GM23248 (cell line): ENCODE data around the gene MFAP4.

Experiments used
- EZH2 ChIP-seq: fragments of 200-600 bp; sonication (generic); IDR thresholded peaks from 2 replicates; pipeline ENCODE4 v1.6.1; 2018; ENCODE audit warnings: antibody characterized with exemption, mild to moderate bottlenecking; ENCODE audit not compliant: insufficient read depth, poor library complexity, severe bottlenecking
- EZH2phosphoT487 ChIP-seq: fragments of 200-600 bp; sonication (generic); IDR thresholded peaks from 2 replicates; pipeline ENCODE4 v1.6.1; 2018; ENCODE audit warnings: antibody characterized with exemption, moderate library complexity, mild to moderate bottlenecking, low read depth; ENCODE audit not compliant: insufficient read depth

- TF ChIP-seq EZH2phosphoT487 (no peak), EZH2 (no peak)
Measured at GRCh38 chr17:19399750-19400450, 12.9 kb upstream of the MFAP4 start.
